ENCODE results near the gene NADSYN1. TPM values are rescaled to one million over a fixed set of nuclear protein-coding genes. Genes with fewer than 3 reads are reported as not detected.
A peak's percentile ranks its signal among the peaks of the same experiment; 100 is the strongest.

NADSYN1 gene
- total RNA-seq (2014; rRNA removed; shearing (Covaris generic)) (50.4 and 64.4 TPM in 2 replicates), polyA plus RNA-seq (2016; fragmentation: Nextera tagmentation; extraction: Ambion mirVana) (38.4 and 42.0 TPM in 2 replicates)

DNA sequence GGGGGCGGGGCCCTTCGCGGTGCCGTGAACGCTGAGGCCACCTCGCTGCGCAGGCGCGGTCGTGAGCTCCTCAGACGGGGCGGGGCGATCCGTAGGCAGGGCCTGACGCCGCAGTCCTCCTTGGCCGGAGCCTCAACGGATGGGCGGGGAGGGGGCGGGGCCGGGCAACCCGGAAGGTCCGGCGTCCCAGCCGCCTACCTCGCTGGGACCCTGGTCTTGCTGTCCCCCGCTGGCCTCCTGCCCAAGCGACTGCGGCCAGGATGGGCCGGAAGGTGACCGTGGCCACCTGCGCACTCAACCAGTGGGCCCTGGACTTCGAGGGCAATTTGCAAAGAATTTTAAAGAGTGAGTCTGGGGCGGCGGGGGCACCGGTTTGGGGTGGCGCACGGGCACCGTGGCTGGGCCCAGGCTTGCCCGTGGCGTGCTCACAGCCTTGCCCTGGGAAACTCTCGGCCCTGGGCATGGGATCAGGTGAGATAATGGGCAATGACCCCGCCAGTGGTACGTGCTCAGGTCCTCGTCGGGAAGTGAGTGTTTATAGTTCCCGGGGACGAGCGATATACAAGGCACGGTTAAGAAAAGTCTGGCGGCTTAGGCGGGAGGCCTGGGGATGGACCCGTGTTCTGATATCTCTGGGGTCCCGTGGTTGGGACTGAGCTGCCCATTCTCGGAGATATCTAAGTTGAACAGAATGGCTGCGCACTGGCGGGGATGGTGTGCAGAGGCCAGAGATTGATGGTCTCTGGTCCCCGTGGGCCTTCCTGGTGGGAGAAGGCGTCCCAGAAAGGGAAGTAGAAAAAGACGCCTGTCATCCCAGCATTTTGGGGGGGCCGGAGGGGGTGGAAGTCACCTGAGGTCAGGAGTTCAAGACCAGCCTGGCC, at the start of gene NADSYN1:
Gene NADSYN1, plus strand, starts transcription at position 167 of the 881 bp plus-strand sequence. Its CDS starts 94 bp downstream, at position 261.
- H3K27me3 ChIP-seq (replicated peaks; ENCODE audit: insufficient read depth): no peaks in the 10 kb centered on the region
- H3K9me2 ChIP-seq (ENCODE audit: insufficient read depth): no peaks in the 10 kb centered on the region
- in situ Hi-C loops (cut with MboI): no loop called here
- peak within 1 kb of the TSS; percentile 93 for H3K9ac ChIP-seq
- H3K4me2 ChIP-seq (ENCODE audit: unreplicated experiment): peak within 1 kb of the TSS; percentile 95
- H4K20me1 ChIP-seq (ENCODE audit: insufficient read depth): no peaks in the 10 kb centered on the region
- no peaks in the 10 kb centered on the region for H3K4me1 ChIP-seq (ENCODE audit: insufficient read depth)
- TF ChIP-seq EZH2phosphoT487 (IDR thresholded peaks at IDR 0.05; ENCODE audit: insufficient read depth, low read depth) (no peak), EZH2 (IDR thresholded peaks at IDR 0.05; ENCODE audit: insufficient read depth, poor library complexity, severe bottlenecking) (no peak)
- 1% methylated on average over 39 to 56 of the region's 61 CpGs for WGBS, 2 experiments (ENCODE audit: low coverage in 1 of 2, low lambda C conversion rate in 2 of 2, missing lambda C conversion rate in 2 of 2)
- H3K79me2 ChIP-seq (ENCODE audit: insufficient read depth): peaks cover 19% of the 10 kb centered on the region
- H2AFZ ChIP-seq: peak within 1 kb of the TSS; percentile 92
- H3K27ac ChIP-seq: peak within 1 kb of the TSS; percentile 23
- H3K36me3 ChIP-seq (ENCODE audit: low read depth): peaks cover 15% of the 10 kb centered on the region; the same call in 1 of the 2 replicates
- DNase-seq: peak; percentile 99
- H3K9me3 ChIP-seq (ENCODE audit: low read depth): no peaks in the 10 kb centered on the region
- peak within 1 kb of the TSS; percentile 97 for H3K4me3 ChIP-seq
- no peaks in the 10 kb centered on the region for H3F3A ChIP-seq (ENCODE audit: insufficient read depth)

DNA sequence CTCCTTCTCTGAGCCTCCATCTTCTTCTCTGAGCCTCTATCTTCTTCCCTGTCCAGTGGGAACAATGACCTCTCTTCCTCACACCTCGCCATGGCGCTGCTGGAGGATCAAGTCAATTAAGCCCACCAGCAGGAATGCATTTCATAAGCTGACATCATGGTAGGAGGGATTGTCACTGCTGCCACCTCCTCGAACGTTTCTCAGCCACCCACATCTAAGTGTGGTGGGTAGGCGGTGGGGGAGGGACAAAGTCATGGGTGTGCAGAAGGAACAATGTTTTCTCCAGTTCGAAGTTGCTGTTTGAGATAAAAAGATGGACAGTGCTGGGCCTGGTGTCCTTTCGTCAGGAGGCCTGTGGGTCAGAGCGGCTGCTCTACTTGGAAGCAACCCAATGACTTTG, 48.8 kb upstream of the NADSYN1 start:
- Histone ChIP-seq H4K20me1 (ENCODE audit: insufficient read depth) (no peaks in the 10 kb centered on the region), H3F3A (ENCODE audit: insufficient read depth) (no peaks in the 10 kb centered on the region), H3K4me3 (no peak overlapping the region), H3K27ac (no peak overlapping the region), H2AFZ (no peak overlapping the region), H3K4me1 (ENCODE audit: insufficient read depth) (no peaks in the 10 kb centered on the region), H3K79me2 (ENCODE audit: insufficient read depth) (no peaks in the 10 kb centered on the region), H3K9ac (no peak overlapping the region), H3K9me2 (ENCODE audit: insufficient read depth) (no peaks in the 10 kb centered on the region), H3K9me3 (ENCODE audit: low read depth) (no peaks in the 10 kb centered on the region), H3K27me3 (replicated peaks; ENCODE audit: insufficient read depth) (peaks cover 7% of the 10 kb centered on the region), H3K36me3 (ENCODE audit: low read depth) (no peaks in the 10 kb centered on the region), H3K4me2 (ENCODE audit: unreplicated experiment) (no peak overlapping the region)
- TF ChIP-seq EZH2phosphoT487 (IDR thresholded peaks at IDR 0.05; ENCODE audit: insufficient read depth, low read depth) (no peak), EZH2 (IDR thresholded peaks at IDR 0.05; ENCODE audit: insufficient read depth, poor library complexity, severe bottlenecking) (no peak)
- 30 to 42% methylated on average over 8 of the region's 8 CpGs for WGBS, 2 experiments (ENCODE audit: low coverage in 1 of 2, low lambda C conversion rate in 2 of 2, missing lambda C conversion rate in 2 of 2)
- in situ Hi-C loops (cut with MboI): no loop called here
- no peak for DNase-seq

- no peaks in the 10 kb centered on the region for H3K9me3 ChIP-seq (ENCODE audit: low read depth)
- no peaks in the 10 kb centered on the region for H3K36me3 ChIP-seq (ENCODE audit: low read depth)
- peaks cover 7% of the 10 kb centered on the region for H3K27me3 ChIP-seq (replicated peaks; ENCODE audit: insufficient read depth)
- no peak overlapping the region for H2AFZ ChIP-seq
- TF ChIP-seq EZH2 (IDR thresholded peaks at IDR 0.05; ENCODE audit: insufficient read depth, poor library complexity, severe bottlenecking) (no peak), EZH2phosphoT487 (IDR thresholded peaks at IDR 0.05; ENCODE audit: insufficient read depth, low read depth) (no peak)
- no peak overlapping the region for H3K27ac ChIP-seq
- no peaks in the 10 kb centered on the region for H3F3A ChIP-seq (ENCODE audit: insufficient read depth)
- in situ Hi-C loops (cut with MboI): no loop called here
- H3K4me2 ChIP-seq (ENCODE audit: unreplicated experiment): no peak overlapping the region
- H4K20me1 ChIP-seq (ENCODE audit: insufficient read depth): no peaks in the 10 kb centered on the region
- no peaks in the 10 kb centered on the region for H3K4me1 ChIP-seq (ENCODE audit: insufficient read depth)
- no peak for DNase-seq
- H3K4me3 ChIP-seq: no peak overlapping the region
- H3K9ac ChIP-seq: no peak overlapping the region
- H3K79me2 ChIP-seq (ENCODE audit: insufficient read depth): no peaks in the 10 kb centered on the region
- WGBS, 2 experiments (ENCODE audit: low coverage in 1 of 2, low lambda C conversion rate in 2 of 2, missing lambda C conversion rate in 2 of 2): 48 to 50% methylated on average over 10 of the region's 10 CpGs
- H3K9me2 ChIP-seq (ENCODE audit: insufficient read depth): no peaks in the 10 kb centered on the region
These were observed 46.3 kb upstream of the NADSYN1 start for GRCh38 chr11:71406681-71407080.

DNA sequence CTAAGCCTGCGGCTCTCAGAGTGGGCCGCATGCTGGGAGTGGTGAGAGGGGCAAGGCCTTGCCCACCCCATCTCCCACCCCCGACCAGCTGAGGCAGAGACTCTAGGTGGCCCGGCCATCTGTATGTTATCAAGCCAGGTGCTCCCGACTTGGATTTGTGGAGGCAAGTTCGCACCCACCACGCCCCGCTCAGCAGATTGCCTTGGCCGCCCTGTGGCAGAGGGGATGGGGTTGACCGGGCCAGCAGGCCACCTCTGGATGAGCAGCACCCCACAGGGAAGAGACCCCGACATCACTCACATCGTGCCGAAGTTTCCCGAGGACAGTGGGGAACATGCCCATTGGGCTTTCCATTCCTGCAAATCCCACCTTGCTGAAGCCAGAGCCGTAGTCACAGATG, 45.6 kb upstream of the NADSYN1 start:
- H3K4me2 ChIP-seq (ENCODE audit: unreplicated experiment): no peak overlapping the region
- no peak overlapping the region for H3K9ac ChIP-seq
- DNase-seq: no peak
- no peaks in the 10 kb centered on the region for H3K79me2 ChIP-seq (ENCODE audit: insufficient read depth)
- no peak overlapping the region for H2AFZ ChIP-seq
- 58 to 68% methylated on average over 12 to 13 of the region's 15 CpGs for WGBS, 2 experiments (ENCODE audit: low coverage in 1 of 2, low lambda C conversion rate in 2 of 2, missing lambda C conversion rate in 2 of 2)
- H3K9me3 ChIP-seq (ENCODE audit: low read depth): no peaks in the 10 kb centered on the region
- no peak overlapping the region for H3K27ac ChIP-seq
- peaks cover 7% of the 10 kb centered on the region for H3K27me3 ChIP-seq (replicated peaks; ENCODE audit: insufficient read depth)
- no peaks in the 10 kb centered on the region for H3K9me2 ChIP-seq (ENCODE audit: insufficient read depth)
- H3K4me1 ChIP-seq (ENCODE audit: insufficient read depth): no peaks in the 10 kb centered on the region
- no peak overlapping the region for H3K4me3 ChIP-seq
- no peaks in the 10 kb centered on the region for H4K20me1 ChIP-seq (ENCODE audit: insufficient read depth)
- no peaks in the 10 kb centered on the region for H3K36me3 ChIP-seq (ENCODE audit: low read depth)
- TF ChIP-seq EZH2phosphoT487 (IDR thresholded peaks at IDR 0.05; ENCODE audit: insufficient read depth, low read depth): no peak
- no peak for TF ChIP-seq EZH2 (IDR thresholded peaks at IDR 0.05; ENCODE audit: insufficient read depth, poor library complexity, severe bottlenecking)
- in situ Hi-C loops (cut with MboI): no loop called here
- no peaks in the 10 kb centered on the region for H3F3A ChIP-seq (ENCODE audit: insufficient read depth)
